AG09319 (cell line): ENCODE measurements around the gene NTMT1.

Experiments
- DNase-seq: peaks from one replicate; pipeline ENCODE4 v3.0.0-alpha.2; 2010; ENCODE audit warnings: low read depth; ENCODE audit errors: extremely low read depth
- TF ChIP-seq, protein P1 (sequence below): IDR thresholded peaks from 2 replicates; pipeline ENCODE4 v1.5.1; 2011; ENCODE audit warnings: low read depth, mild to moderate bottlenecking, inconsistent platforms, low read length, moderate library complexity

NTMT1 gene

DNA sequence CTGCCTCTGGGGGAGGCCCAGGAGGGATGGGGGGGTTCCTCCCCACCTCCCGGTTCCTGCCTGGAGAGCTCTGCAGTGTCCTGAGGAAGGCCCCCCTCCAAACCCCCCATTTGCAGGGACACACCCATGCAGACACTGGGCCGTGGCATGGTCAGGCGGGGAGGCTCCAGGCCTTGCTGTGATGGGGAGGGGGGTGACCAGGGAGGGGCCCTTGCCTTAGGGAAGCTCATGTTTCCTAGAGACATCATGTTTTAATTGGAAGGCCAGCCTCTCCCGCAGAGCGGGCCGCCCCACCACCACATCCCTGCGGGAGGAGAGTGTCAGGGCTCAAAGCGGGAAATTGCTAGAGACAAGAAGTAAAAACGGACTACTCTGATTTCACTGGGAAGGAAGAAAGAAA lies 51.5 kb downstream of the NTMT1 start:
- DNase-seq = no peak
- TF ChIP-seq, protein P1, sequence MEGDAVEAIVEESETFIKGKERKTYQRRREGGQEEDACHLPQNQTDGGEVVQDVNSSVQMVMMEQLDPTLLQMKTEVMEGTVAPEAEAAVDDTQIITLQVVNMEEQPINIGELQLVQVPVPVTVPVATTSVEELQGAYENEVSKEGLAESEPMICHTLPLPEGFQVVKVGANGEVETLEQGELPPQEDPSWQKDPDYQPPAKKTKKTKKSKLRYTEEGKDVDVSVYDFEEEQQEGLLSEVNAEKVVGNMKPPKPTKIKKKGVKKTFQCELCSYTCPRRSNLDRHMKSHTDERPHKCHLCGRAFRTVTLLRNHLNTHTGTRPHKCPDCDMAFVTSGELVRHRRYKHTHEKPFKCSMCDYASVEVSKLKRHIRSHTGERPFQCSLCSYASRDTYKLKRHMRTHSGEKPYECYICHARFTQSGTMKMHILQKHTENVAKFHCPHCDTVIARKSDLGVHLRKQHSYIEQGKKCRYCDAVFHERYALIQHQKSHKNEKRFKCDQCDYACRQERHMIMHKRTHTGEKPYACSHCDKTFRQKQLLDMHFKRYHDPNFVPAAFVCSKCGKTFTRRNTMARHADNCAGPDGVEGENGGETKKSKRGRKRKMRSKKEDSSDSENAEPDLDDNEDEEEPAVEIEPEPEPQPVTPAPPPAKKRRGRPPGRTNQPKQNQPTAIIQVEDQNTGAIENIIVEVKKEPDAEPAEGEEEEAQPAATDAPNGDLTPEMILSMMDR = no peak

DNA sequence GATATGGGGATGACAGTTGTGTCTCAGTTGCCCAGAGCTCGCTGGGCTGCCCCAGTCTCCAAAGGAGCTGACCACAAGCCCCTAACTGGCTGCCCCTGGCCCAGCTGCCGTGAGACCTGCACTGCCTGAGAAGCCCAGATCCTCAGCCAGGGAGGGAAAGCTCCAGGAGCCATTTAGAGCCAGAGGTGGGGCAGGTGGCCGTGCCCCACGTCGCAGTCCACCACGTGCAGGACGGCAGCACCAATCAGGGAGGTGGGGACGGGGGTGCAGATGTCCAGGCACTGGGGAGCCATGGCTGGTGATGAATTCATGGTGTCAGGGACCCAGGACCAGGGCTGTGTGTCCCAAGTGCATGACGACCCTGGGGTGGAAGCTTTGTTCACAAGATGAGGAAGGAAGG lies 52.9 kb downstream of the NTMT1 start:
- no peak for DNase-seq
- TF ChIP-seq, protein P1 = no peak

DNA sequence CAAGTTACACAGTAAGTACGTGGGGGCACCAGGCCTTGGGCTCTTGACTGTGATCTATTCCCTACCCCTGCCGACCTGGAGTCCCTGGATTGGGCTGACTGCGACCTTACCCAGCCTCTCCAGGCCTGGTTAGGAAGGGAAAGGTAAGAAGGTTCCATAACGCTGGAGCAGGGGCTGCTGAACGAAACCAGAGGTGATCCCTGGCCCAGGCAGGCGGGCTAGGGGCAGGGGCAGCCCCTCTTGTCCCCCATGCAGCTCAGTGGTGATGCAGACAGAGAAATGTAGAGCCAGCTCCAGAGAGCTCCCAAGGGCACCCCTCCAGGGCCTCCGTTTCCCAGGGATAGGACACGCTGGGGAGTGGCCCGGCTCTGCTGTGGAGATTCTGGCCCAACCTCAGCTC lies 53.6 kb downstream of the NTMT1 start:
- TF ChIP-seq, protein P1 = no peak
- no peak for DNase-seq

DNA sequence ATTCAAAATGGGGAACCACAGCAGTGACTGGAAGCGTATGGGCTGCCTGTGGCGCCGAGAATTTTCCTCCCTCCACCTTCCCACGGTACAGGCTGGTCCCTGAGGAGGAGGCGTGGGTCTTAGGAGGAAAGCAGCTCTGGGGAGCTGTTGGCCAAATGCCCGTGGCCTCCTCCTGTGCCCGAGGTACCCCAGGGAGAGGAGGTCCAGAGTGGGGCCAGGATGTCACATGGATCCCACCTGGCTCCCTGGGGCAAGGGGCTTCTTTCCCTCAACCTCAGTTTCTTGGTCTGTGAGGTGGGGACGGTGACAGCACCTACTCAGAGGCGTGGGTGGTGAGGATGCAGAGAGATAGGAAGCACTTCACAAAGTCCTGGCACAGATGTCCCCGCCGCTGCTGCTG lies 56.0 kb downstream of the NTMT1 start:
- no peak for DNase-seq
- TF ChIP-seq, protein P1 = no peak

DNA sequence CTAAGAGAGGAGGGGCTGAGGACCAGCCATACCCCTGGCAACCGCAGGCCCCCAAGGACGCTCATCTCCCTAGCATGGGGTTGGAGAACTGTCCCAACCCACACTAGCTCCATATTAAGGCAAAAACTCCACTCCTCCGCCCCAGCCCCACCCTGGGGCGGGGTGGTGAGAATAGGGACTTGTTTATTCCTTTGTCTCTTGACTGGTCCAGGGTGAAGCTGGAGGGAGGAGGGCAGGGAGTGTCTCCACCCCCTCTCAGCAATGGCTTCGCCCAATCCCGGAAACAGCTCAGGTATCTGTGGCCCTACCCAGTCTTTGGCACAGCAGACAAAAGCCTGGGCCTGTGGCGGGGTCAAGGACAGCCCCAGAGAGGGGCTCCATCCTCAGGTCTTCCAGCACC lies 56.4 kb downstream of the NTMT1 start:
- TF ChIP-seq, protein P1 = no peak
- no peak for DNase-seq

DNA sequence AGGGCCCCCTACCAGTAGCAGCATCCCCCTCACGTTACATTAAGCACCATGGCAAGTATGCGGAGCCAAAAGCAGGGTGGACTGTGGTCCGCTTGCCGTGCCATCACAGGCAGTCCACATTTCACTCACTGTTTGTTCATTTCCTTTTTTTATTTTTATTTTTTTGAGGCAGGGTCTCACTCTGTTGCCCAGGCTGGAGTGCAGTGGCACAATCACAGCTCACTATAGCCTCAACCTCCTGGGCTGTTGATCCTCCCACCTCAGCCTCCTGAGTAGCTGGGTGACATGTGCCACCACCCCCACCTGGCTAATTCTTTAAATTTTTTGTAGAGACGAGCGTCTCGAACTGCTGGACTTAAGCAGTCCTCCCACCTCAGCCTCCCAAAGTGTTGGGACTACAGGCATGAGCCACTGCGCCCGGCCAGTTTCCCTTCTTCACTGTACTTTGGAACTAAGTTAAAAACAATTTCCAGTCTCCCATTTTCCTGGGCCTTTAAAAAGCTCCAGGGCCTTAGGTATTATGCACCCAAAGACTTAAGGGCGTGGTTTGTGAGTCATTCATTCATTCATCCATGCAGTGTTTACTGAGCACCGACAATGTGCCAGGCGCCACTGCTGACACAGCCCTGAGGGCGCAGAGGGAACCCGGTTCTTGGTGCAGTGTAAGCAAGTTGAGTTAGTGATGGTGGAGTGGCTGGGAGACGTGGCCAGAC lies 59.4 kb downstream of the NTMT1 start:
- DNase-seq = no peak
- TF ChIP-seq, protein P1 = no peak
